GM10847 (cell line): ENCODE data around the gene AEBP2.

Experiments
- POLR2A ChIP-seq: IDR thresholded peaks from 2 replicates; pipeline ENCODE4 v1.6.1; 2011; ENCODE audit not compliant: insufficient read length; ENCODE audit errors: extremely low read depth

Gene AEBP2

DNA sequence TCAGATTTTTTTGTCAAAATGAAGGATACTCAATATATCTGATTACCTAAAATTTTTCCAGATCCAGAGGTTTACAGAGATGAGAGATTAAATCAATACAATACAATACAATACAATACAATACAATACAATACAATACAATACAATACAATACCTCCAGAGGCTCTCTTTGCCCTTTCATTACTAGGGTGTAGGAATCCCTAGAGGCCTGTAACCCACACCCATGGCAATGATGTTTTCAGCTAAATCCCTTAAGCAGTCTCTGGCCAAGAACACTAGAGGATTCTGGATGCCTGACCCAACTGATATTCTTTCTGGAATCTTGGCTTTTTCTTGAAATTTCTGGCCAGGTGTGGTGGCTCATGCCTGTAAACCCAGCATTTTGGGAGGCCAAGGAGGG lies 23.7 kb upstream of the AEBP2 start:
- TF ChIP-seq POLR2A, result no peak

DNA sequence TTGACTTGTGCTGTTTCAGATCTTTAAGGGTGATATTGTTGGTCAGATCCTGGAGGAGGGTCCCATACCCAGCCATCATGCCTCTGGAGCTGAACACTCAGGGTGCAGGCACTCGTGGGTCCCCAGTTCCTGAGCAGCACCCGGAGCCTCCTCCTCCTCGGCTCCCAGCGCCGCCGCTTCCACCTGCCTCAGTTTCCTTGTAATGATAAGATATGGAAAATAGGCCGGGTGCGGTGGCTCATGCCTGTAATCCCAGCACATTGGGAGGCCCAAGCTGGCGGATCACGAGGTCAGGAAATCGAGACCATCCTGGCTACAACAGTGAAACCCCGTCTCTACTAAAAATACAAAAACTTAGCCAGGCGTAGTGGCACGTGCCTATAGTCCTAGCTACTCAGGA lies 20.2 kb upstream of the AEBP2 start:
- TF ChIP-seq POLR2A, result no peak

GRCh38 chr12:19421503-19422282 lies 17.6 kb upstream of the AEBP2 start:
- TF ChIP-seq POLR2A, result no peak

DNA sequence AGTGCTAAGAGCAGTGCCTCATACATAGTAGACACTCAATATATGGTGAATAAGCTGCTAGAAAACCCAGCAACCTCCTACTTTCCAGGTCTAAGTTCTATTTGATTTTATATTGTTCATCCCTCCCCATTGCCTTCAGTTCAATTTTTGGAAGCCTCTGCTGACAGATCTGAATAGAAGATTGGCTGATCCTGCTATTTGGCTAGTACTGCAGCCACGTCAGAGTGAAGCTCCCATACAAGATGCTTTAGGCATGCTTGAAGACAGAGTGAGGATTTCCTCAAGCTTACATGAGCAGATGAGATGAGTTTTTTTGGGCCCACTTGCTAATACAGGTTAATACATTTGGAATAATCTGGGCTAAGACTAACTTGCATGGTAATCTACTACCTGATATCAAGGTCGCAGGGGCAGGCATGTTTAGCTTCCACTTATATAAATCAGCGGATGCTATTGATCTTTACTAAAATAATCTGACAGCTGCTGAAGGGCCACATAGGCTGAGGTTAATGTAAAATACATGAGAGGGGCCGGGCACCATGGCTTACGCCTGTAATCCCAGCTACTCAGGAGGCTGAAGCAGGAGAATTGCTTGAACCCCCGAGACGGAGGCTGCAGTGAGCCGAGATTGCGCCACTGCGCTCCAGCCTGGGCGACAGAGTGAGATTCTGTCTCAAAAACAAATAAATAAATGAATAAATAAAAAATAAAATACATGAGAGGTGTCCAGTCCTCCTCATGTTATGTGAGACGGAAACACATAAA lies 15.9 kb upstream of the AEBP2 start:
- no peak for TF ChIP-seq POLR2A

DNA sequence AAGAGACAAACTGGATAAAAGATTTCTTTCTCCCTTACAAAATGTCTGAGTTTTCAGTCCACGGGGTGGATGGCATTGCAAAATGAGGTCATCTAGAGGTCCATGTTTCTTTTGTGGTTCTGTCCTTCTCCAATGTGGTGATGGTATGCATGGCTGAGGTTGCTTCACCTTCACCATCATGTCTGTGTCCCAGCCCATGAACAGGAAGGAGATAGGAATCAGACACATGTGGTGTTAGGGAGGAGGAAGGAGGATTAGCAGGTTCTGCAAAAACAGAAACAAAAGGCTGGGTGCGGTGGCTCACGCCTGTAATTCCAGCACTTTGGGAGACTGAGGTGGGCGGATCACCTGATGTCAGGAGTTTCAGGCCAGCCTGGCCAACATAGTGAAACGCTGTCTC lies 11.0 kb upstream of the AEBP2 start:
- no peak for TF ChIP-seq POLR2A

DNA sequence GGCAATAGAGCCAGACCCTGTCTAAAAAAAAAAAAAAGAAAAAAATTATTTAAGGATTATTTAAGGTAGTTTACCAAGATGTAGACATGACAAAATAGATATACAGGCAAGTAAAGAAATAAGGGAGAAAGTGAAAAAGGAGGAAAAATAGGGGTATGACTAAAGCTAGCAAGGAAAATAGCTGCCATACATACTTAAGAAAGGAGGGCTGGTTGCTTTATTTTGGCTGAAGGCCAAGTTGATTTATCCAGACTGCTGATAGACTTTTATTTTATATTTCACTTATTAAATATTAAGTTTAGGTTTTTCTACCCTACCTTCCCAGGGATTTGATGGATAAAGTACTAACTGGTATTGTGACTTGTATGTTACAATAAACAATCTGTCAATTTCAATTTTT lies 8.3 kb upstream of the AEBP2 start:
- TF ChIP-seq POLR2A, result no peak

DNA sequence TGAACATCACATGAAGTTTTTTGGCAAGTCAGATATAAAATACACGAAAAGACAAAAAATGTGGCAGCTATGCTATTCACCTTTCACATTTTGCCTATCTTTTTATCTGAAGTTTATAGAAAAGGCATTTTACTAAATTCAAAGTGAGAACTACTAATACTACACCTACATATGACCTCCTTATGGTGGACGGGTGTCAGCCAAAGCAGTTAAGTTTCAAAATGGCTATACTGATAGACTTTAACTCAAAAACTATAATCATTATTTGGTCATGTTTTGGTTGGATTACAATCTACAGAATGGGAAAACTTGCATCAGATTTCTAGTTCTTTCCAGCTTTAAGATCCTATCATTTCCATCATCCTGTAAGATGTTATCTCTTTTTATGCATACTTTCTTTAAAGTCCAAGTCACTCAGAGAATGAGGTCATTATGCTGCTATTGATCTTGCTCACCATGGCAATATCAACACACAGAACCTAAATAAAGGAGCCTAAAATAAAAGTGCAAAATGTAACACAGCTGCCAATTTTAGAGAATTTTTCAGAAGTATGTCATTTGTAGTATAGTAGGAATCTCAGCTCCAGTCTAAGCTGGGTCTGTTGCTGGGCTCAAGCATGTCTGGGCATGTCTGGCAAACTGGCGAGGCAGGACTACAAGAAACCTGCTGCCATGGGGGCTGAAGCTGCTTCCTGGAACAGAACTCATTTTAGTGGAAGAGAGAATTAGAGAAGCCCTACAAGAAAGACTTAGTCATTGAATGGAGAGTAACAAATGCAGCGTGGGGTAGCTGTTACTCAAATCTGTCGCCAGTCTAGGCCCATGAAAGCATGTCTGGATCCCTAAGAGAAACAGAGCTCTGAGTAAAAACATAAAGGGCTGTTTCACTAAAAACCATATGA lies 7.6 kb upstream of the AEBP2 start:
- TF ChIP-seq POLR2A, result no peak

DNA sequence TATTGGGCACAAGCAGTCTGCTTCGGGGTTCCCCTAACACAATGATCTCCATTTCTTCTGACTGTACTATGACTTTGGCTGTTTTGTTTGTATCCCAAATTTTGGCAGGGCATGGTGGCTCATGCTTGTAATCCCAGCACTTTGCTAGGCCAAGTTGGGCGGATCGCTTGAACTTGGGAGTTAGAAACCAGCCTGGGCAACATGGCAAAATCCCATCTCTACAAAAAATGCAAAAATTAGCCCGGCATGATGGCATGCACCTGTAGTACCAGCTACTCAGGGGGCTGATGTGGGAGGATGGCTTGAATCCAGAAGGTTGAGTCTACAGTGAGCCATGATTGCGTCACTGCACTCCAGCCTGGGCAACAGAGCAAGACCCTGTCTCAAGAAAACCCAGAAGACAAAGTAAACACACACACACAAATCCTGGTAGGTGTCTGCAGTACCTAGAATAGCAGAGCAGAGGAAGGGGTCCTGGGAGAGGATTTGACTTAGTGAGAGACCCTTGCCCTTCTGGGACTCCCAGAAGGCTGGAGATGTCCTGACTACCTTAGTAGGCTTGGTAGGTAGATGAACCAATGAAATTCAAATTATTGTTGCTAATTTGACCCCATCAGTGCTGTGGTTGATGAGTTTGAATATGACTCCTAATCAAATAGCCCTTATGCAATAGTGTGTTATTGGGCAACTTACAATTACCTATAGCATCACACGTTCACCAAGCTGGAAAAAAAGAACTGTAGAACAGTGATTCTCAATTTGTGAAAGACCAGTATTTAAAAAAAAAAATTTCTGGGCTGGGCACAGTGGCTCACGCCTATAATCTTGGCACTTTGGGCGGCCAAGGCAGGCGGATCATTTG lies 6.8 kb upstream of the AEBP2 start:
- TF ChIP-seq POLR2A, result no peak

GRCh38 chr12:19434538-19434937 lies 4.8 kb upstream of the AEBP2 start:
- TF ChIP-seq POLR2A, result no peak

- no peak for TF ChIP-seq POLR2A
Measured at GRCh38 chr12:19435831-19436497, 3.3 kb upstream of the AEBP2 start.

DNA sequence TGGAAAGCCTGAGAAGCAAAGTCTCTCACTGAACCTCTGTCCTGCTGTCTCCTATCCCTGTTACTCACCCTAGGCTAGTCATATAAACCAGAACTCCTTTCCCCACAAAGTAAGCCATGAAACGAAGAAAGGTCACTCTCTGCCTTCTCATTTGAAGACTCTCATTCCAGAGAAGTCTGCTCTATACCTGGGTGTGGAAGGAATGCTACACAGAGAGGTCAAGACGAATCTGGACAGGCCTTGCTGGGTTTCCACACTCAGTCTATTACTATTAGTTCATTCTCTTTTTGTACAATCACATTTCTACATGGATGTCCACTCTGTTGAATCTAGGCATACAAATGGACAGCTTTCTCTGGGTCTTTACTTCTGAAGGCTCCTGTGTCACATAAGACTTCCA lies 2.4 kb upstream of the AEBP2 start:
- no peak for TF ChIP-seq POLR2A

GRCh38 chr12:19437996-19438395 lies 1.3 kb upstream of the AEBP2 start:
- TF ChIP-seq POLR2A, result no peak

DNA sequence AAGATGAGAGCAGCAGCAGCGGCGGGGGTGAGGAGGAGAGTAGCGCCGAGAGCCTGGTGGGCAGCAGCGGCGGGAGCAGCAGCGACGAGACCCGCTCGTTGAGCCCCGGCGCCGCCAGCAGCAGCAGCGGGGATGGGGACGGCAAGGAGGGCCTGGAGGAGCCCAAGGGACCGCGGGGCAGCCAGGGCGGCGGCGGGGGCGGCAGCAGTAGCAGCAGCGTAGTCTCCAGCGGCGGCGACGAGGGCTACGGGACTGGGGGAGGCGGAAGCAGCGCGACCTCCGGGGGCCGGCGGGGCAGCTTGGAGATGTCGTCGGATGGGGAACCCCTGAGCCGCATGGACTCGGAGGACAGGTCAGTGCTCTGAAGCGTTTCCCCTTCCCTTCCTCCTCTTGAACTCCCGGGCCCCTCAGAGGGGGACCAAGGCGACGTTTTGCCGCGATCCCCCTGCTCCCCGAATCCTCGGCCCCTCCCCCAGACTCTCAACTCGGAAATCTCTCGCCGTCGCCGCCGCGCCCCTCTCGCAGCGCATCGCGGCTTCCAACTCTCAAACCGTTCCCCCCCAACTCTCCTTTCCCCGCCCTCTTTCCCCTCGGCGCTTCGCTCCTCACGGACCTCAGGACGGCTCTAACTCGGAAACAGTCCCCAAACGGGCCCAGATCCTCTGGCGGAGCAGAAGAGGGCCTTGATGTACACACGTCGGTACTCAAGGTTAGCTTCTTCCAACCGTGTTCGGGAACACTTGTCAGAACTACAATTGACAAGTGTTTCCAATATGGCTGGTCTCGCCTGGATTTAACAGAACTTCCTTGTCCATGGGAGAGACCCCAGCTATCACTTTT lies 947 bp downstream of the AEBP2 start:
- TF ChIP-seq POLR2A, result no peak
